SK-N-MC (cell line): Measurements from ENCODE around the gene PRC1.

Experiments
- EZH2 ChIP-seq: fragments of 200-600 bp; sonication (generic); IDR thresholded peaks from one replicate; pipeline ENCODE4 v1.6.1; 2017; ENCODE audit warnings: antibody characterized with exemption
- FOXP2 ChIP-seq: optimal IDR thresholded peaks from 2 replicates; pipeline ENCODE3; 2011; ENCODE audit warnings: mild to moderate bottlenecking, moderate library complexity; ENCODE audit not compliant: insufficient read depth; ENCODE audit errors: extremely low read length, control extremely low read depth
- POLR2AphosphoS5 ChIP-seq: IDR thresholded peaks from 2 replicates; pipeline ENCODE4 v1.6.1; 2012; ENCODE audit warnings: mild to moderate bottlenecking, low read depth, low read length, borderline replicate concordance

GRCh38 chr15:90974216-90974615 is 20.1 kb downstream of the PRC1 start:
- TF ChIP-seq EZH2 (no peak), POLR2AphosphoS5 (no peak), FOXP2 (no peak)
